Neuronal stem cell (in vitro differentiated cells): ENCODE measurements around the gene BDH2.

Source experiments
- DNase-seq: peaks from one replicate; pipeline ENCODE4 v3.0.0-alpha.2; 2013; ENCODE audit warnings: low spot score
- H2AFZ ChIP-seq: one replicate; pipeline ENCODE4 v1.6.1; 2013; ENCODE audit warnings: mild to moderate bottlenecking, low read length, inconsistent platforms
- H2AK5ac ChIP-seq: 2 replicates; pipeline ENCODE4 v1.6.1; 2013; ENCODE audit warnings: low read depth, mild to moderate bottlenecking, inconsistent platforms, low read length, moderate library complexity, mixed read lengths
- H2BK120ac ChIP-seq: 2 replicates; pipeline ENCODE4 v1.6.1; 2013; ENCODE audit warnings: low read depth, mild to moderate bottlenecking, inconsistent platforms, low read length, moderate library complexity, mixed read lengths
- H2BK12ac ChIP-seq: one replicate; pipeline ENCODE4 v1.6.1; 2013; ENCODE audit warnings: low read length, inconsistent platforms
- H2BK15ac ChIP-seq: 2 replicates; pipeline ENCODE4 v1.6.1; 2013; ENCODE audit warnings: mild to moderate bottlenecking, low read length, inconsistent platforms, mixed read lengths
- H2BK5ac ChIP-seq: one replicate; pipeline ENCODE4 v1.6.1; 2013; ENCODE audit warnings: inconsistent platforms, mild to moderate bottlenecking, low read length, moderate library complexity
- H3K14ac ChIP-seq: one replicate; pipeline ENCODE4 v1.6.1; 2013; ENCODE audit warnings: low read length, inconsistent platforms
- H3K18ac ChIP-seq: 2 replicates; pipeline ENCODE4 v1.6.1; 2013; ENCODE audit warnings: low read length, inconsistent platforms
- H3K23ac ChIP-seq: 2 replicates; pipeline ENCODE4 v1.6.1; 2013; ENCODE audit warnings: low read depth, mild to moderate bottlenecking, mixed read lengths, low read length, inconsistent platforms; ENCODE audit not compliant: poor library complexity
- H3K27ac ChIP-seq: replicated peaks from 3 replicates; pipeline ENCODE4 v1.5.1; 2013; ENCODE audit warnings: low read length, inconsistent platforms
- H3K27me3 ChIP-seq, 3 experiments: 2 replicates each; pipeline ENCODE4 v1.6.1; 2013; ENCODE audit warnings: low read length in 3 of 3, mild to moderate bottlenecking in 2 of 3, inconsistent platforms in 1 of 3, low read depth in 1 of 3, mixed read lengths in 1 of 3, moderate library complexity in 1 of 3; ENCODE audit not compliant: control insufficient read depth in 3 of 3, insufficient read depth in 3 of 3
- H3K36me3 ChIP-seq, 2 donors: replicated peaks in 1 of 2; 2 replicates each; pipeline ENCODE4 v1.6.1; 2013; ENCODE audit warnings: low read length in 2 of 2; ENCODE audit not compliant: control insufficient read depth in 2 of 2, insufficient read depth in 2 of 2
- H3K4ac ChIP-seq: 2 replicates; pipeline ENCODE4 v1.6.1; 2013; ENCODE audit warnings: inconsistent platforms, mild to moderate bottlenecking, low read length, moderate library complexity
- H3K4me1 ChIP-seq, 2 donors: 1 replicate in 1 of 2; 2 replicates in 1 of 2; pipeline ENCODE4 v1.6.1; 2013; ENCODE audit warnings: low read length in 2 of 2, low read depth in 1 of 2; ENCODE audit not compliant: control insufficient read depth in 2 of 2, insufficient read depth in 1 of 2
- H3K4me2 ChIP-seq: one replicate; pipeline ENCODE4 v1.6.1; 2013; ENCODE audit warnings: mild to moderate bottlenecking, low read length, inconsistent platforms; ENCODE audit not compliant: insufficient read depth, poor library complexity, severe bottlenecking
- H3K4me3 ChIP-seq, 2 donors: 2 replicates each; pipeline ENCODE4 v1.5.1; 2013; ENCODE audit warnings: low read length in 2 of 2, mild to moderate bottlenecking in 2 of 2, inconsistent platforms in 1 of 2, moderate library complexity in 1 of 2
- H3K79me1 ChIP-seq: one replicate; pipeline ENCODE4 v1.6.1; 2013; ENCODE audit warnings: low read depth, mild to moderate bottlenecking, inconsistent platforms, low read length, moderate library complexity
- H3K9ac ChIP-seq: one replicate; pipeline ENCODE4 v1.6.1; 2013; ENCODE audit warnings: mild to moderate bottlenecking, low read depth, low read length, inconsistent platforms; ENCODE audit not compliant: poor library complexity
- H3K9me3 ChIP-seq, 2 donors: replicated peaks in 1 of 2; 2 replicates each; pipeline versions ENCODE3 to v1.6.1; 2013; ENCODE audit warnings: low read length in 2 of 2, mild to moderate bottlenecking in 2 of 2, inconsistent platforms in 1 of 2, low read depth in 1 of 2, mixed read lengths in 1 of 2, moderate library complexity in 1 of 2; ENCODE audit not compliant: control insufficient read depth in 2 of 2, insufficient read depth in 1 of 2
- H4K8ac ChIP-seq: one replicate; pipeline ENCODE4 v1.6.1; 2013; ENCODE audit warnings: low read depth, mild to moderate bottlenecking, inconsistent platforms, low read length, moderate library complexity
- H4K91ac ChIP-seq: one replicate; pipeline ENCODE4 v1.6.1; 2013; ENCODE audit warnings: low read length, low read depth, mild to moderate bottlenecking, inconsistent platforms; ENCODE audit not compliant: poor library complexity
- WGBS, 2 donors: extraction: QIAGEN DNeasy Blood & Tissue Kit; methylation state at CpG; one replicate each; pipeline ENCODE4 v1.1.7; 2013; ENCODE audit warnings: missing lambda C conversion rate in 2 of 2, mixed read lengths in 1 of 2; ENCODE audit not compliant: insufficient read length in 2 of 2, insufficient replicate concordance in 1 of 2; ENCODE audit errors: extremely low coverage in 2 of 2; 5-methylcytosine and 5-hydroxymethylcytosine counted together

The BDH2 gene

GRCh38 chr4:103052779-103053178 lies 46.9 kb downstream of the BDH2 start:
- H3K4ac ChIP-seq: no peak overlapping the region
- no peaks in the 10 kb centered on the region for H3K79me1 ChIP-seq
- no CpG with 5 or more reads among the region's 3 CpGs for WGBS, 2 donors
- H4K91ac ChIP-seq: no peak overlapping the region
- H2AFZ ChIP-seq: no peak overlapping the region
- no peak overlapping the region for H3K27ac ChIP-seq
- DNase-seq: no peak
- no peak overlapping the region for H2BK12ac ChIP-seq
- H3K27me3 ChIP-seq: no peaks in the 10 kb centered on the region
- H2BK5ac ChIP-seq: no peak overlapping the region
- no peak overlapping the region for H3K4me2 ChIP-seq
- no peaks in the 10 kb centered on the region for H3K9me3 ChIP-seq
- H3K18ac ChIP-seq: no peak overlapping the region
- no peak overlapping the region for H3K4me3 ChIP-seq
- no peak overlapping the region for H3K9ac ChIP-seq
- no peaks in the 10 kb centered on the region for H3K4me1 ChIP-seq
- no peak overlapping the region for H3K23ac ChIP-seq
- H3K14ac ChIP-seq: no peak overlapping the region
- H3K36me3 ChIP-seq: peaks cover 0 to 21% of the 10 kb centered on the region in 2 donors
- H2AK5ac ChIP-seq: no peak overlapping the region
- no peak overlapping the region for H4K8ac ChIP-seq
- no peak overlapping the region for H2BK15ac ChIP-seq
- no peak overlapping the region for H2BK120ac ChIP-seq

- Histone ChIP-seq H3K27ac (no peak overlapping the region), H3K4me3 (no peak overlapping the region), H3K79me1 (no peaks in the 10 kb centered on the region), H3K4ac (no peak overlapping the region), H2AFZ (no peak overlapping the region), H3K36me3 (peaks cover 0 to 23% of the 10 kb centered on the region in 2 donors), H2BK120ac (no peak overlapping the region), H3K18ac (no peak overlapping the region), H3K9ac (no peak overlapping the region), H3K4me1 (no peaks in the 10 kb centered on the region), H3K27me3 (no peaks in the 10 kb centered on the region), H4K91ac (no peak overlapping the region), H3K4me2 (no peak overlapping the region), H2BK12ac (no peak overlapping the region), H2AK5ac (no peak overlapping the region), H2BK15ac (no peak overlapping the region), H3K23ac (no peak overlapping the region), H2BK5ac (no peak overlapping the region), H3K14ac (no peak overlapping the region), H3K9me3 (no peaks in the 10 kb centered on the region), H4K8ac (no peak overlapping the region)
- no peak for DNase-seq
- no CpG with 5 or more reads among the region's 3 CpGs for WGBS, 2 donors
Measured at GRCh38 chr4:103052145-103052544, 47.5 kb downstream of the BDH2 start.

GRCh38 chr4:103050736-103051436 lies 48.7 kb downstream of the BDH2 start:
- no CpG with 5 or more reads among the region's 2 CpGs for WGBS, 2 donors
- Histone ChIP-seq H3K79me1 (no peaks in the 10 kb centered on the region), H3K4me2 (no peak overlapping the region), H3K4ac (no peak overlapping the region), H3K9ac (no peak overlapping the region), H3K14ac (no peak overlapping the region), H3K23ac (no peak overlapping the region), H2AFZ (no peak overlapping the region), H3K18ac (no peak overlapping the region), H2BK15ac (no peak overlapping the region), H3K4me1 (no peaks in the 10 kb centered on the region), H4K8ac (no peak overlapping the region), H3K36me3 (peaks cover 0 to 30% of the 10 kb centered on the region in 2 donors), H3K27ac (no peak overlapping the region), H2BK12ac (no peak overlapping the region), H3K9me3 (no peaks in the 10 kb centered on the region), H4K91ac (no peak overlapping the region), H2BK5ac (no peak overlapping the region), H3K27me3 (no peaks in the 10 kb centered on the region), H2AK5ac (no peak overlapping the region), H2BK120ac (no peak overlapping the region), H3K4me3 (no peak overlapping the region)
- DNase-seq: no peak

GRCh38 chr4:103046416-103047290 lies 53.0 kb downstream of the BDH2 start:
- H3K14ac ChIP-seq: no peak overlapping the region
- no peak overlapping the region for H3K4me3 ChIP-seq
- H3K79me1 ChIP-seq: no peaks in the 10 kb centered on the region
- H3K9ac ChIP-seq: no peak overlapping the region
- H2AFZ ChIP-seq: no peak overlapping the region
- peak; percentile 21 for DNase-seq
- H3K4me2 ChIP-seq: no peak overlapping the region
- no peak overlapping the region for H3K4ac ChIP-seq
- WGBS, 2 donors: no CpG with 5 or more reads among the region's 5 CpGs
- H2AK5ac ChIP-seq: no peak overlapping the region
- H3K18ac ChIP-seq: no peak overlapping the region
- H3K9me3 ChIP-seq: no peaks in the 10 kb centered on the region
- H2BK5ac ChIP-seq: no peak overlapping the region
- no peak overlapping the region for H3K27ac ChIP-seq
- H4K8ac ChIP-seq: no peak overlapping the region
- H4K91ac ChIP-seq: no peak overlapping the region
- no peak overlapping the region for H2BK120ac ChIP-seq
- no peak overlapping the region for H2BK15ac ChIP-seq
- no peak overlapping the region for H2BK12ac ChIP-seq
- H3K4me1 ChIP-seq: no peaks in the 10 kb centered on the region
- H3K36me3 ChIP-seq: peaks cover 0 to 37% of the 10 kb centered on the region in 2 donors
- no peaks in the 10 kb centered on the region for H3K27me3 ChIP-seq
- no peak overlapping the region for H3K23ac ChIP-seq
